ENCODE results near the gene CBL.
"Not testable (repeated sequence)": the region's sequence is repeated elsewhere in the genome, so short reads cannot be mapped to it uniquely, and the experiment has no call there.

The CBL gene

GRCh38 chr11:119185981-119186634, 20.0 kb upstream of the CBL start:
- no peak for DNase-seq

GRCh38 chr11:119187123-119187892, 18.8 kb upstream of the CBL start:
- DNase-seq, result no peak

- DNase-seq, result no peak
These were observed 18.1 kb upstream of the CBL start for GRCh38 chr11:119188067-119188466.

- no peak for DNase-seq
These were observed 17.3 kb upstream of the CBL start for GRCh38 chr11:119188887-119189286.

- no peak for DNase-seq
These were observed 16.7 kb upstream of the CBL start for GRCh38 chr11:119189393-119189792.

GRCh38 chr11:119190531-119190930, 15.6 kb upstream of the CBL start:
- no peak for DNase-seq

- not testable (repeated sequence) for DNase-seq
These were observed 14.9 kb upstream of the CBL start for GRCh38 chr11:119191265-119191664.

GRCh38 chr11:119192111-119192510, 14.0 kb upstream of the CBL start:
- no peak for DNase-seq

GRCh38 chr11:119193001-119193400, 13.1 kb upstream of the CBL start:
- no peak for DNase-seq

- no peak for DNase-seq
These were observed 12.5 kb upstream of the CBL start for GRCh38 chr11:119193626-119194025.

GRCh38 chr11:119194811-119195440, 11.2 kb upstream of the CBL start:
- no peak for DNase-seq

GRCh38 chr11:119195680-119196079, 10.5 kb upstream of the CBL start:
- DNase-seq, result peak; percentile 39

- DNase-seq, result peak; percentile 76
These were observed 9.2 kb upstream of the CBL start for GRCh38 chr11:119196833-119197483.

- no peak for DNase-seq
These were observed 7.2 kb upstream of the CBL start for GRCh38 chr11:119198925-119199324.

- not testable (repeated sequence) for DNase-seq
These were observed 4.9 kb upstream of the CBL start for GRCh38 chr11:119201236-119201635.

GRCh38 chr11:119202554-119202953, 3.6 kb upstream of the CBL start:
- no peak for DNase-seq

- no peak for DNase-seq
These were observed 2.1 kb upstream of the CBL start for GRCh38 chr11:119204066-119204465.

GRCh38 chr11:119205080-119205479, 1.1 kb upstream of the CBL start:
- DNase-seq, result no peak

- DNase-seq, result peak; percentile 67
These were observed 624 bp downstream of the CBL start for GRCh38 chr11:119206511-119207414.

- DNase-seq, result no peak
These were observed 1.3 kb downstream of the CBL start for GRCh38 chr11:119207415-119207960.

GRCh38 chr11:119209186-119209585, 3.0 kb downstream of the CBL start:
- DNase-seq, result no peak

GRCh38 chr11:119210050-119210449, 3.9 kb downstream of the CBL start:
- DNase-seq, result no peak

Data from femur (tissue), 1 donor.